GM19099 (cell line): Measurements from ENCODE around the gene ENTPD2.

ENCODE experiments used
- POLR2A ChIP-seq: IDR thresholded peaks from 3 replicates; pipeline ENCODE4 v1.6.1; 2011; ENCODE audit warnings: low read depth; ENCODE audit not compliant: insufficient read length; ENCODE audit errors: extremely low read depth

ENTPD2 gene

DNA sequence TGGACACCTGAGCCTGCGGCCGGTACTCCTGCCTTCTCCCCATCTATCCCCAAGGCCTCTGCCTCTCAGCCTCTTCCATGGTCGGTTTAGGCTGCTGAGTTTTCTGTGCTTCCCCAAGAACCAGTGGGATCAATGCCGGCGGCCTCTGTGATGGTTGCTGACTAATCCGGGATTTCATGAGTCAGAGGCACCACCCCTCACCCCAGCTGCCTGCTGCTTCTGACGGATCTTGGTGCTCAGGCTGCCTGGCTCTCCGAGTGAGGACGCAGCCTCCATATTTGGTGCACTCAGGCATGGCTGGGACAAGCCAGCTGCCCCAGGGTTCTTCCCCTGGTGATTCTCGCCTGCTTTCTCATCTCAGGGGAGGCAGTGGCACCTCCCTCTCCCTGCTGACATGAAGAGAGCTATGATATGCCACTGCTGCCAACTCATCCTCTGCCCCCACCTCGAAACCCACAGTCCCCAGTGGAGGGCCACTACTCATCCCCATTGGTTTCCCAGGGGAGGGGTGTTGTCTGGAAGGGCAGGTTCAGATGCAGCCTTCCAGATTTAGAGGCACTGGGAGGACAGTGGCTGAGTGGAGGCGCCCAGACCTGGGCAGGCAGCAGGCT, 29.6 kb upstream of the ENTPD2 start:
- TF ChIP-seq POLR2A = no peak

DNA sequence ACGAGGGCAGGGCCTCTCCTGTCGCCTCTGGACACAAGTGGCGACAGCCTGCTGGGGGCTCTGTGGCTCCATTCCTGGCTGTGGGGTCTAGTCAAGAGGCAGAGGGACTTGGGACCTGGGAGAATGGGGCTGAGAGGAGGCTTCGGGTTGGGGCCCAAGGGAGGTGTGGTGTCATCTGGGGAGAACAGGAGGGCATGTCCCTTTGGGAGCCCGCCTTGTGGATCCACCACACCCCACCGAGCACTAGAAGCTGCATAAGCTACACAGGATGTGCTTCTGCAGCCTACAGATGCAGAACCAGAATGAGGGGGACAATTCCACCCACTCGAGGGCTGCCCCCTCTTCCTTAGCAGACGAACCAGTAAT, 29.0 kb upstream of the ENTPD2 start:
- TF ChIP-seq POLR2A = no peak

DNA sequence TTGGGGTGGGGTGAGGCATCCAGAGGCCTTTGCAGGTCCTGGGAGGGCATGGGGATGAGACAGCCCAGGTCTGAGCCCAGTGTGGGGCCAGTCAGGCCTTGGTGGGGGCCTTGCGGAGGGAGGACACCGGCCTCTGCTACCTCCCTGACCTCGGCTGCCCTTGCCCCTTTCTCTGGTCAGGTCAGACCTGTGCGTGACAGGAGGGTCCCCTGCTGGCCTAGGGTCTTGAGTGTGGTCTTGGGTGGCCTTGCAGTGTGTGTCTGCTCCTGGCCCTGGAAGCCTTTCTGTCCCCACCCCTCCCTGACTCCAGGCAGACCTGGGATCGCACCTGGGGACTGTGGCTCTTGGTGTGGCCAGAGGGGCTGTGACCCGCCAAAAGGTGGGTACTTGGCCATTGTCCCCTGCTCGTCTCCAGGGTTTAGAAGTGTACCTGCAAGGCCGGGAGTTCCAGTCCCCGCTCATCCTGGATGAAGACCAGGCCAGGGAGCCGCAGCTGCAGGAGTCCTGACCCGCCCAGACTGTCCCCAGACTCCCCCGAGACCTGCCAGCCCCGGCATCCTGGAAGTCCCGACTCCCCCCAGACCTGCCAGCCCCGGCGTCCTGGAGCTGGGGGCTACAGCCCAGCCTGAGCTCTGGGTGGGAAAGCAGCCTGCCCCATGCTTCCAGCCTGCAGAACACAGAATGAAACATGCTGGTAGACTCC, 28.5 kb upstream of the ENTPD2 start:
- no peak for TF ChIP-seq POLR2A

DNA sequence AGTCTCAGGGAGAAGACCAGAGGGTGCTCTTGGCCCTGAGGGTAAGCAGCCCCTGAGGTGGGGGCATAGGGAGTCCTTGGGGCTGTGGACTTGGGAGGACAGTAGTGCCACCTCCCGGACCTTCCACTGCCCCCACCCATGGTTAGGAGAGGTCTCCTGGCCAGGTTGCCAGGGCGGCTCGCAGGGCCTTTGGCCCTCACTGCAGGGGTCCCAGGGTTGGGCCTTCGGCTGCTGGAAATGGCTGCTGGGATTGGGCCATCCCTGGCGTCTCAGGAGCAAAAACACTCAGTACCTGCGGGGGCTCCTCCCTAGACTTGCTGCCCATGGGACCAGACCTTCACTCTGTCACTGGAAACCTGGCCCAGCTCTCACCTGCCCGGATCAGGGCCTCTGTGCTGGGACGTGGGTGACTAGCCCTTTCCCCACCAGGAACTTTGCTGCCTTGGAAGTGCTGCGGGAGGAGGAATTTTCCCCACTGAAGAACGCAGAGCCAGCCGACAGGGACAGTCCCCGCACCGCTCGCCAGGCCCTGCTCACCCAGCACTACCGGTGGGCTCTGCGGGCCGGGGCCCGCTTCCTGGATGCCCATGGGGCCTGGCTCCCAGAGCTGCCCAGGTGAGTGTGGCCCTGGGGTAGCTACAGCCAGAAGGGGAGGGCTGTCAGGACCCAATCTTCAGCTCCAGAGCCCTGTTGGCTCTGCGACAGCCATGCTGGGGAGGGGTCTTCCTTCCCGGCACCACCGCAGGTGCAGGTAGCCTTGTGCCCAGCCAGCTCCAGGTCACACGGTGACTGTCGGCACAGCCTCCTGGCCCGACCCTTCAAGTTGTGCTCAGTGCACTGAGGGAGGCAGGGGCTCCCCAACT, 26.6 kb upstream of the ENTPD2 start:
- no peak for TF ChIP-seq POLR2A

DNA sequence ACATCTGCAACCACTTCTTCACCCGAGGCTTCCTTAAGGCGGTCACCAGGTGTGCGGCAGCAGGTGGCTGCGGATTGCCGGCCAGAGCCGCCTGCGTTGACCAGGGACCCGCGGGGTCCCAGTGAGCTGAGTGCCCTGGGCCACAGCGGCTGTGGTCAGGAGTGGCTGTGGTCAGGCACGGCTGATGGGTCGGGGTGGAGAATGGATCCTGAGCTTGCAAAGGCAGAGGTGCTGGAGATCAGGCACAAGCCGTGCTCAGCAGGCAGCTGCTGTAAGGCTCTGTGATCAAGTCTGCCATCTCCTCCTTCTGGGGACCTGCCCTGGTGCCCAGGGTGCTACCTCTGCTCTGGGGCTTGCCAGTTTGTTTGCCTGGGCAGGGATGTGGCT, 25.5 kb upstream of the ENTPD2 start:
- TF ChIP-seq POLR2A = no peak

DNA sequence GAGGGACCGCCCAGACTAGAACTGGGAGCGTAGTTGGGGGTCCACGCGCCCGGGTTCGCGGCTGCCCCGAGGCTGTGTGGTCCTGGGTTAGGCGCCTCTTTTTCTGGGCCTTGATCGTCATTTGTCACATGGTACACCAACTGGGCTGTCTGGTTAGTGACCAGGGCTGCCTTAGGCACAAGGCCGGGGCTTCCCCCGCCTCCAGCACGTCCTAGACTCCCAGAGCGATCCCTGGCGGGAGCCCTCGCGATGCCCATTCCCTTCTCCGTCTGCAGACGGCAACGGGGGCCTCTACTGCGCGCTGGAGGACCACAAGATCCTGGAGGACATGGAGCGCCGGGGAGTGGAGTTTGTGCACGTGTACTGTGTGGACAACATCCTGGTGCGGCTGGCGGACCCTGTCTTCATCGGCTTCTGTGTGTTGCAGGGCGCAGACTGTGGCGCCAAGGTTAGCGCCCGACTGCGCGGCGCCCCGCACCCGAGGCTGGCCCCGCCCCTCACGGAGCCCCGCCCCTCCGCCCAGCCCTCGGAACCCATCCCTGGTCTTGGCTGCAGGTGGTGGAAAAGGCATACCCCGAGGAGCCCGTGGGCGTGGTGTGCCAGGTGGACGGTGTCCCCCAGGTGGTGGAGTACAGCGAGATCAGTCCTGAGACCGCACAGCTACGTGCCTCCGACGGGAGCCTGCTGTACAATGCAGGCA, 25.0 kb upstream of the ENTPD2 start:
- TF ChIP-seq POLR2A = no peak

DNA sequence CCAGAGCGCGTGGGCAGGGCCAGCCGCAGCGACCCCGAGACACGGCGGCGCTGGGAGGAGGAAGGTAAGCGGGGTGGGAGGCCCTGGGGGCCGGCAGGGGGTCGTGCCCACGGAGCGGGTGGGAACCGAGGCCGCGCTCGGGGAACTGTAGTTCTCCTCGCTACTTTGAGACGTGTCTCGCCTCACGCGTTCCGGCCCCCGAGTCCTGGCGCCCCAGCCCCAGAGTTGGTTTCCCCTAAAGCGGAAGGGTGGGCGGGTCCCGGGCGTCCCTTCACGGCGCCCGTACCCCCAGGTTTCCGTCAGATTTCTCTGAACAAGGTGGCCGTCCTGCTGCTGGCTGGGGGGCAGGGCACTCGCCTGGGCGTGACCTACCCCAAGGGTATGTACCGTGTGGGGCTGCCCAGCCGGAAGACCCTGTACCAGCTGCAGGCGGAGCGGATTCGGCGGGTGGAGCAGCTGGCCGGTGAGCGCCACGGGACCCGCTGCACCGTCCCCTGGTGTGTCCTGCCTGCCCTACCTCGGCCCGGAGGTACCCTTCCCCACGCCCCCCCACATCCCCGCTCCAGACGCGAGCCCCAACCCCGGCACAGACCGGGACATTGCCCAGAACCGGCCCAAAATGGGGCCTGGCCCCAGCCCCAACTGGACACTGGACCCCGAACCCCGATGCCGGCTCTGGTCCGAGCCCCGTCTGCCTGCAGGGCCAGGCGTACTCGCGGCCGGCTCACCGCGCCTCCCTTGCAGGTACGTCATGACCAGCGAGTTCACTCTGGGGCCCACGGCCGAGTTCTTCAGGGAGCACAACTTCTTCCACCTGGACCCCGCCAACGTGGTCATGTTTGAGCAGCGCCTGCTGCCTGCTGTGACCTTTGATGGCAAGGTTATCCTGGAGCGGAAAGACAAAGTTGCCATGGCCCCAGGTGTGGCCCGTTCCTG, 24.2 kb upstream of the ENTPD2 start:
- no peak for TF ChIP-seq POLR2A

DNA sequence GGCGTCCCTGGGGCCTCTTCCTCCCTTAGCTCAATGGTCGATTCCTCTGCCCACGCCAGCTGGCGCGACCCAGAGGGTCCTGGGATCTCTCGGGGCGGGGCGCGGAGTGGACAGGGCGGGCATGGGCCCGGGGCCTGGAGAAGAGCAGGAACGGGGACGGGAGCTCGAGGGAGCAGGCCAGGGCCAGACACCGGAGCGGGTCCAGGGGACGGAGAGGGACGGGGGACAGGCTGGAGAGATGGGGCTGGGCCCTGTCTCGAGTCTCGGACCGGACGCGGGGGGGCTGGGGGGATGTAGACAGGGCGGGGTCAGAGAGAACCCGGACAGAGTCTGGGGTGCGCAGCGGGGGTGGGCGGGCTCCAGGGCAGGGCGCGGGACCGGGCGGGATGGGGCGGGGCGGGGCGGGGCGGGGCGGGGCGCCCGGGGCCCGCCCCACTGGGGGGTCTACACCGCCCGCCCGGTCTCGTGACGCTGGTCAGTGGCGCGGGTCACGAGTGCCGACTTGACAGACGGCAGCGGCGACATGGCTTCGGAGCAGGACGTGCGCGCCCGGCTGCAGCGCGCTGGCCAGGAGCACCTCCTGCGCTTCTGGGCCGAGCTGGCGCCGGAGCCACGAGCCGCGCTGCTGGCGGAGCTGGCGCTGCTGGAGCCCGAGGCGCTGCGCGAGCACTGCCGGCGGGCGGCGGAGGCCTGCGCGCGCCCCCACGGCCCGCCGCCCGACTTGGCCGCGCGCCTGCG, 23.3 kb upstream of the ENTPD2 start, which contains the start of gene UAP1L1:
UAP1L1 (plus strand) TSS at position 508 of the 738 bp plus-strand sequence; CDS start at position 524, 16 bp downstream.
- TF ChIP-seq POLR2A = peak; percentile 59

DNA sequence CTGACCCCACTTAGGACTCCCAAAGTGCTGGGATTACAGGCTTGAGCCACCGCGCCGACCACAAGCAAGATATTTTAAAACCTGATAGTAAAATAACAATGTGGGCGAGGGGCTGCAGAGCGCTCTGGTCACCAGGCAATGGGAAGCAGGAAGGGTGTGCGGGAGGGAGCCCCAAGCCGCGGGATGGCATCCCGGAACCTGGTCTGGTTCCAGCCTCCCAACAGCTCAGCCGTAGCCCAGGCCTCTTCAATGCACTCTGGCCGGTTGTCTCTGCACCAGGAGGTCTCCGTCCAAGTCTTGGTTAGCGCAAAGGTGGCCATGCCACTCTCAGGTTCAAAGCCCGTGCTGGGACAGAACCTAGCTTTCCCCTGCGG, 22.8 kb upstream of the ENTPD2 start:
- no peak for TF ChIP-seq POLR2A

DNA sequence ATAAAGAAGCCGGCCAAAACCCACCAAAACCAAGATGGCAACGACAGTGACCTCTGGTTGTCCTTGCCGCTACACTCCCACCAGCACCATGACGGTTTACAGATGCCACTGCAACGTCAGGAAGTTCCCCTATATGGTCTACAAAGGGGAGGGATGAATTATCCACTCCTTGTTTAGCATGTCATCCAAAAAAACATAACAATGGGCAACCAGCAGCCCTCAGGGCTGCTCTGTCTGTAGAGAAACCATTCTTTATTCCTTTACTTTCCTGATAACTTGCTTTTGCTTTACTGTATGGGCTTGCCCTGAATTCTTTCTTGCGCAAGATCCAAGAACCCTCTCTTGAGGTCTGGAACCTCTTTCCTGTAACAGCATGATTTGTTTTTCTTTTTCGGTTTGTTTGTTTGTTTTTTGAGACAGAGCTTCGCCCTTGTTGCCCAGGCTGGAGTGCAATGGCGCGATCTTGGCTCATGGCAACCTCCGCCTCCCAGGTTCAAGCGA, 21.5 kb upstream of the ENTPD2 start:
- TF ChIP-seq POLR2A = no peak

DNA sequence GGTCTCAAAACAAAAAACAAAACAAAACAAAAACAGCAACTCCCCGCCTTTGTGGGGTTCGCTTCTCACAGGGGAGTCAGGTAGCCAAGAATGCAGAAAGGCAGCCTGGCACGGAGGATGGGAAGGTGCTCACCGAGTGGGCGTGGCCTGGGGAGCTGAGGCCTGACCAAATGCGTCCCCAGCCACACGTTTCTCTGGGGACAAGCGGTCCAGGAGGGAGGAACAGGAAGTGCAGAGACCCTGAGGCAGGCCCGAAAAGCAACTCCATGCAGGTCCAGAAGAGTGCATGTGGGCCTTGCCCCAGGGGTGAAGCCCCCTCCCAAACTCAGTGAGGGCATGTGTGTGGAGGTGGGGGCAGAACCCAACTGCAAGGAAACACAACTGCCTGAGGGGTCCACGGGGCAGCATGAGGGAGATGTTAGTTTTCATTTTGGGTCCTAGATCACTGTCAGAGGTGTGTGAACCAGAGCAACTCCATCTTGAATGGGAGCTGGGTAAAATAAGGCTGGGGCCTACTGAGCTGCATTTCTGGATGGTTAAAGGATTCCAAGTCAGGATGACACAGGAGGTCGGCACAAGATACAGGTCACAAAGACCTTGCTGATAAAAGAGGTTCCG, 20.9 kb upstream of the ENTPD2 start:
- no peak for TF ChIP-seq POLR2A

DNA sequence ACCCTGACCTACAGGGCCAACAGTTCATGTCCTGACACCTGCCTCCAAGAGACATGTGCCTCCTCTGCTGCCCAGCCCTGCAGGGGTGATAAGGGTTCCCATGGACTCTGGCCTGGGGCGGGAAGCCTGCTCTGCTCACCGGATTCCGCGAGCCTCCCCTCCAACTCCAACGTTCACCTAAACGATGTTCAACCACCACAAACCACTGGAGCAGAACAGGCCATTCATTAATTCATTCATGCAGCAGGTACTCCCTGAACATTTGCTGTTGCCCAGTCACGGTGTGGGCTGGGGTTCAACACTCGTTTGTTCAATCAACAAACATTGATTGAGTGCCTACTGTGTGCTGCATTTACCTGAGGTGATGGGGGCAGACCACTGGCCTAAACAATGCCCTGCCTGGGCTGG, 20.1 kb upstream of the ENTPD2 start:
- TF ChIP-seq POLR2A = no peak

DNA sequence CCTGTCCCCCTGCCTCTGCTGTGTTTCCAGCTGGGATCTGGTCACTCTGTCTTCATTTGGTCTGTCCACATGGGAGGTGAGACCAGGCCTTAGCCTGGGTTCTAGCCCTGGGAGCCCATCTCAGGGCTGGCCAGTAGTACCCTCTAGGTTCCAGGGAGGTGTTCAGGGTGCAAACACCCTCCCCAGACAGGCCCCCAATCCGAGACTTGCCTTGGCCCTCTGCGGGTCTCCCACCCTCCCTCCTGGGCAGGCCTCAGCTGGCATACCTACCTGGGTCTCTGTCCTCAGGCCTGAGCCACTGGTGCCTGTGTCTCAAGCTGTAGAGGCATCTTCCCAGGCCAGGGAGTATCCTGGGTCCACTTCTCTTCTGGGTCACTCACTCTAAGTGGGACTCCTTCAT, 17.4 kb upstream of the ENTPD2 start:
- TF ChIP-seq POLR2A = no peak
